ENCODE measurements around the gene PIBF1. TPM values are rescaled to one million over a fixed set of nuclear protein-coding genes. Genes with fewer than 3 reads are reported as not detected.
"Not testable (repeated sequence)": the region's sequence is repeated elsewhere in the genome, so short reads cannot be mapped to it uniquely, and the experiment has no call there.

PIBF1 gene
- total RNA-seq, 1 donor from 2014 or later: 20.3 TPM

- no peak overlapping the region for H3K4me3 Mint-ChIP-seq (ENCODE audit: unreplicated experiment)
- no peaks in the 10 kb centered on the region for H3K36me3 Mint-ChIP-seq (ENCODE audit: unreplicated experiment)
- no peak overlapping the region for H3K27ac Mint-ChIP-seq (ENCODE audit: unreplicated experiment)
- no peaks in the 10 kb centered on the region for H3K4me1 Mint-ChIP-seq (ENCODE audit: low read depth, unreplicated experiment)
- no peaks in the 10 kb centered on the region for H3K9me3 Mint-ChIP-seq (ENCODE audit: unreplicated experiment)
- no peak for TF ChIP-seq CTCF (IDR thresholded peaks at IDR 0.05; ENCODE audit: partially characterized antibody, unreplicated experiment)
- peaks cover 4% of the 10 kb centered on the region for H3K27me3 Mint-ChIP-seq (ENCODE audit: unreplicated experiment)
- no peak for DNase-seq
Observed at GRCh38 chr13:72804301-72804700, 22.4 kb downstream of the PIBF1 start.

GRCh38 chr13:72805676-72806346 is 23.9 kb downstream of the PIBF1 start:
- H3K4me3 Mint-ChIP-seq (ENCODE audit: unreplicated experiment): no peak overlapping the region
- TF ChIP-seq CTCF (IDR thresholded peaks at IDR 0.05; ENCODE audit: partially characterized antibody, unreplicated experiment): no peak
- no peaks in the 10 kb centered on the region for H3K9me3 Mint-ChIP-seq (ENCODE audit: unreplicated experiment)
- no peak overlapping the region for H3K27ac Mint-ChIP-seq (ENCODE audit: unreplicated experiment)
- no peak for DNase-seq
- peaks cover 4% of the 10 kb centered on the region for H3K27me3 Mint-ChIP-seq (ENCODE audit: unreplicated experiment)
- no peaks in the 10 kb centered on the region for H3K4me1 Mint-ChIP-seq (ENCODE audit: low read depth, unreplicated experiment)
- no peaks in the 10 kb centered on the region for H3K36me3 Mint-ChIP-seq (ENCODE audit: unreplicated experiment)

- not testable (repeated sequence) for H3K4me1 Mint-ChIP-seq (ENCODE audit: low read depth, unreplicated experiment); H3K4me3 Mint-ChIP-seq (ENCODE audit: unreplicated experiment); H3K36me3 Mint-ChIP-seq (ENCODE audit: unreplicated experiment); H3K9me3 Mint-ChIP-seq (ENCODE audit: unreplicated experiment); DNase-seq; H3K27me3 Mint-ChIP-seq (ENCODE audit: unreplicated experiment); H3K27ac Mint-ChIP-seq (ENCODE audit: unreplicated experiment)
Observed at GRCh38 chr13:72806514-72806913, 24.6 kb downstream of the PIBF1 start.

- no peak for DNase-seq
- no peaks in the 10 kb centered on the region for H3K36me3 Mint-ChIP-seq (ENCODE audit: unreplicated experiment)
- no peaks in the 10 kb centered on the region for H3K9me3 Mint-ChIP-seq (ENCODE audit: unreplicated experiment)
- no peak overlapping the region for H3K27ac Mint-ChIP-seq (ENCODE audit: unreplicated experiment)
- no peaks in the 10 kb centered on the region for H3K27me3 Mint-ChIP-seq (ENCODE audit: unreplicated experiment)
- no peak overlapping the region for H3K4me3 Mint-ChIP-seq (ENCODE audit: unreplicated experiment)
- peak; percentile 87 for TF ChIP-seq CTCF (IDR thresholded peaks at IDR 0.05; ENCODE audit: partially characterized antibody, unreplicated experiment)
- H3K4me1 Mint-ChIP-seq (ENCODE audit: low read depth, unreplicated experiment): no peaks in the 10 kb centered on the region
Observed at GRCh38 chr13:72808917-72809500, 27.1 kb downstream of the PIBF1 start.

GRCh38 chr13:72820156-72820897 is 38.4 kb downstream of the PIBF1 start:
- H3K36me3 Mint-ChIP-seq (ENCODE audit: unreplicated experiment): no peaks in the 10 kb centered on the region
- H3K27ac Mint-ChIP-seq (ENCODE audit: unreplicated experiment): no peak overlapping the region
- H3K4me1 Mint-ChIP-seq (ENCODE audit: low read depth, unreplicated experiment): peaks cover 3% of the 10 kb centered on the region
- no peak for DNase-seq
- H3K4me3 Mint-ChIP-seq (ENCODE audit: unreplicated experiment): no peak overlapping the region
- no peaks in the 10 kb centered on the region for H3K9me3 Mint-ChIP-seq (ENCODE audit: unreplicated experiment)
- TF ChIP-seq CTCF (IDR thresholded peaks at IDR 0.05; ENCODE audit: partially characterized antibody, unreplicated experiment): no peak
- no peaks in the 10 kb centered on the region for H3K27me3 Mint-ChIP-seq (ENCODE audit: unreplicated experiment)

Measured in glutamatergic neuron (in vitro differentiated cells).